Transverse colon (tissue), 4 donors: Measurements from ENCODE around the gene GPAT3. TPM values are rescaled to one million over a fixed set of nuclear protein-coding genes. Genes with fewer than 3 reads are reported as not detected.

Source experiments
- DNase-seq: peaks from one replicate; pipeline ENCODE4 v3.0.0-alpha.2; 2019
- H3K27ac ChIP-seq, 4 donors: fragments of 200-600 bp; sonication (generic); 2 replicates each; pipeline ENCODE4 v1.5.1; 2016 to 2018; ENCODE audit warnings: inconsistent platforms in 4 of 4
- H3K27me3 ChIP-seq: fragments of 200-600 bp; sonication (generic); 2 replicates; pipeline ENCODE4 v1.5.1; 2017; ENCODE audit warnings: inconsistent platforms
- H3K36me3 ChIP-seq, 4 donors: fragments of 200-600 bp; sonication (generic); 2 replicates each; pipeline ENCODE4 v1.5.1; 2017 to 2019; ENCODE audit warnings: inconsistent platforms in 4 of 4
- H3K4me1 ChIP-seq, 4 donors: fragments of 200-600 bp; sonication (generic); 2 replicates each; pipeline ENCODE4 v1.5.1; 2017 to 2020; ENCODE audit warnings: inconsistent platforms in 4 of 4
- H3K4me3 ChIP-seq, 4 donors: fragments of 200-600 bp; sonication (generic); 1 replicate in 1 of 4; 2 replicates in 3 of 4; pipeline versions ENCODE4 v1.5.1 to v1.6.1; 2017 to 2019; ENCODE audit warnings: inconsistent platforms in 4 of 4
- H3K9me3 ChIP-seq, 2 donors: fragments of 200-600 bp; sonication (generic); 2 replicates each; pipeline ENCODE4 v1.5.1; 2017 to 2019; ENCODE audit warnings: inconsistent platforms in 2 of 2
- EP300 ChIP-seq: sonication (generic); formaldehyde crosslinking; IDR thresholded peaks from one replicate; pipeline ENCODE4 v1.6.1; 2017; ENCODE audit warnings: antibody characterized with exemption, low read depth
- POLR2A ChIP-seq: fragments of 450-650 bp; IDR thresholded peaks from one replicate; pipeline ENCODE4 v1.6.1; 2016; ENCODE audit warnings: antibody characterized with exemption, mild to moderate bottlenecking, moderate library complexity
- POLR2AphosphoS5 ChIP-seq, 3 donors: sonication (generic); formaldehyde crosslinking; IDR thresholded peaks; one replicate each; pipeline ENCODE4 v1.6.1; 2016; ENCODE audit warnings: antibody characterized with exemption in 3 of 3
- WGBS, 2 donors: methylation state at CpG; one replicate each; pipeline ENCODE4 v1.1.5; 2018; ENCODE audit warnings: low coverage in 1 of 2; 5-methylcytosine and 5-hydroxymethylcytosine counted together
- in situ Hi-C, 4 donors: fragments of 200-750 bp; cut with MboI; loops; one replicate each; pipeline versions ENCODE4 v1.15.0 to v1.15.1; 2017; ENCODE audit warnings: low sequenced_read_pairs in 3 of 4, low pct_ligation_motif_present in 1 of 4, low pct_unique_long_range_greater_than_20kb in 1 of 4
- intact Hi-C: fragments of 100-400 bp; cut with DNase I; formaldehyde crosslinking; loops from one replicate; pipeline ENCODE4 v1.15.1; 2023; ENCODE audit warnings: low total_unique reads
- total RNA-seq, 4 donors: library from RNA; depleted of rRNA; stranded (reverse); fragments of >200 nt; gene quantifications; one replicate each; pipeline ENCODE4 v1.1.0, GENCODE V29; 2016
- TF ChIP-seq, protein P1 (sequence below), 5 experiments: fragments of 200-600 bp in 3 of 5; fragments of 450-650 bp in 2 of 5; sonication (generic) in 3 of 5; IDR thresholded peaks; 1 replicate in 2 of 5; 2 replicates in 3 of 5; pipeline ENCODE4 v1.5.1; 2016 to 2017; ENCODE audit warnings: antibody characterized with exemption in 5 of 5, inconsistent platforms in 3 of 5, mild to moderate bottlenecking in 2 of 5, moderate library complexity in 1 of 5

The GPAT3 gene
- total RNA-seq, 4 donors from 2014 or later, result 2.8 to 32.4 (median 22.0) TPM

DNA sequence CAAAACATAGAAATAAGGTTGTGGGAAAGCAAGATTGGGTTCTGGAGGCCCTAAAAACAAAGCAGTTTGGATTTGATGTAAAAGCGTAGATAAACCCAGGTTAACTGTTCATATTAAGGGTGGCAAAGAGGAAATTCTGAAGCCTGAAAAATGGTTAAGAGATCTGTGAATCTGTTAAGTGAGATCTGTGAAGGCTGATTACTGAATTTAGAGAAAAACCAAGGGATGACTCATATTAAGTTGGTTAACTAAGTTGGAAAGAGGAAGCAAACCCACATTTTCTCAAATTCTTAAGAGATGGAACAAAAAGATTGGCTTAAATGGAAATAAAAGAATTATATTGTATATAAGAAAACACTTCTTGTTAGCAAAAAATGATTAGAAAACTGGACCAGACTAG, 22.8 kb downstream of the GPAT3 start:
- Histone ChIP-seq H3K4me1 (peaks cover 0 to 21% (median 0%) of the 10 kb centered on the region in 4 donors), H3K27me3 (no peaks in the 10 kb centered on the region), H3K4me3 (no peak overlapping the region), H3K9me3 (no peaks in the 10 kb centered on the region), H3K27ac (no peak overlapping the region), H3K36me3 (no peaks in the 10 kb centered on the region)
- intact Hi-C loops (no loop called here), in situ Hi-C loops (no loop called here)
- 35 to 37% methylated on average over 1 of the region's 1 CpG for WGBS, 2 donors
- DNase-seq, result no peak
- TF ChIP-seq EP300 (no peak), POLR2AphosphoS5 (IDR thresholded peaks at IDR 0.05) (no peak), POLR2A (no peak)
- TF ChIP-seq, protein P1, sequence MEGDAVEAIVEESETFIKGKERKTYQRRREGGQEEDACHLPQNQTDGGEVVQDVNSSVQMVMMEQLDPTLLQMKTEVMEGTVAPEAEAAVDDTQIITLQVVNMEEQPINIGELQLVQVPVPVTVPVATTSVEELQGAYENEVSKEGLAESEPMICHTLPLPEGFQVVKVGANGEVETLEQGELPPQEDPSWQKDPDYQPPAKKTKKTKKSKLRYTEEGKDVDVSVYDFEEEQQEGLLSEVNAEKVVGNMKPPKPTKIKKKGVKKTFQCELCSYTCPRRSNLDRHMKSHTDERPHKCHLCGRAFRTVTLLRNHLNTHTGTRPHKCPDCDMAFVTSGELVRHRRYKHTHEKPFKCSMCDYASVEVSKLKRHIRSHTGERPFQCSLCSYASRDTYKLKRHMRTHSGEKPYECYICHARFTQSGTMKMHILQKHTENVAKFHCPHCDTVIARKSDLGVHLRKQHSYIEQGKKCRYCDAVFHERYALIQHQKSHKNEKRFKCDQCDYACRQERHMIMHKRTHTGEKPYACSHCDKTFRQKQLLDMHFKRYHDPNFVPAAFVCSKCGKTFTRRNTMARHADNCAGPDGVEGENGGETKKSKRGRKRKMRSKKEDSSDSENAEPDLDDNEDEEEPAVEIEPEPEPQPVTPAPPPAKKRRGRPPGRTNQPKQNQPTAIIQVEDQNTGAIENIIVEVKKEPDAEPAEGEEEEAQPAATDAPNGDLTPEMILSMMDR (IDR thresholded peaks at IDR 0.05), result no peak

DNA sequence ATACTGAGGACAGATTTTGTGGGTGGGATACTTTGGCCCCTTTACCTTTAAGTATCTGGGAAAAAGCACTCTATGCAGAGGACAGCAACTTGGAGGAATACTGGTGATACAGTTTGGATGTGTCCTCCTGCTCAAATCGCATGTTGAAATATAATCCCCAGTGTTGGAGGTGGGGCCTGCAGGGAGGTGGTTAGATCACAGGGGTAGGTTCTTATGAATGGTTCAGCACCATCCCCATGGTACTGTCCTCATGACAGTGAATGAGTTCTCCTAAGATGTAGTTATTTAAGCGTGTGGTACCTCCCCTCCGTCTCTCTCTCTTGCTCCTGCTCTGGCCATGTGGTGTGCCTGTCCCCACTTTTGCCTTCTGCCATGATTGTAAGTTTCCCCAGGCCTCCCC, 24.6 kb downstream of the GPAT3 start:
- no peak for DNase-seq
- in situ Hi-C loops (no loop called here), intact Hi-C loops (no loop called here)
- TF ChIP-seq POLR2AphosphoS5 (IDR thresholded peaks at IDR 0.05) (no peak), EP300 (no peak), POLR2A (no peak)
- TF ChIP-seq, protein P1 (IDR thresholded peaks at IDR 0.05), result no peak
- Histone ChIP-seq H3K4me1 (peaks cover 0 to 21% (median 0%) of the 10 kb centered on the region in 4 donors), H3K9me3 (no peaks in the 10 kb centered on the region), H3K27me3 (no peaks in the 10 kb centered on the region), H3K27ac (no peak overlapping the region), H3K36me3 (no peaks in the 10 kb centered on the region), H3K4me3 (no peak overlapping the region)
- 92% methylated on average over 3 of the region's 3 CpGs; no CpG with 5 or more reads in 1 of the 2 donors for WGBS, 2 donors

DNA sequence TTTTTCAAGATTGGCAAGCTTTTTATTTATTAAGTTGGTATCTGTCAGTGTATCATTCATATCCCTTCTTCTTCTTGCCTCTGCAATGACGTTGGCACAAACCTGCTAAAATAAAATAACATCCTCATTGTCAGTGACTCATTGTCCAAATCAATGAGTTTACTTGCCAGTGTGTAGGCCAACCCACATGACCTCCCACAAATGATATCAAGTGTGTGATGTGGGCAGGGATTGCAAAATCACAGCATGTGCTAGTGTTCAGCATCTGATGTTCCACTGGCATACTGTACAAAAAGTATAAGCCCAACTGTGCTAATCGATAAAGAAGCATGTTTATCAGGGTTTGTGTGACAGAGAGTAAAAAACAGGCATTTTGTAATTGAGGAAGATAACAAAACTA, 25.5 kb downstream of the GPAT3 start:
- Histone ChIP-seq H3K27ac (no peak overlapping the region), H3K4me1 (peaks cover 0 to 15% (median 0%) of the 10 kb centered on the region in 4 donors), H3K36me3 (no peaks in the 10 kb centered on the region), H3K27me3 (no peaks in the 10 kb centered on the region), H3K9me3 (no peaks in the 10 kb centered on the region), H3K4me3 (no peak overlapping the region)
- in situ Hi-C loops, result no loop called here
- DNase-seq, result peak; percentile 13
- TF ChIP-seq, protein P1 (IDR thresholded peaks at IDR 0.05), result no peak
- TF ChIP-seq POLR2AphosphoS5 (IDR thresholded peaks at IDR 0.05) (no peak), EP300 (no peak), POLR2A (no peak)
- 10 to 44% methylated on average over 1 to 2 of the region's 2 CpGs for WGBS, 2 donors
- intact Hi-C loops, result no loop called here

DNA sequence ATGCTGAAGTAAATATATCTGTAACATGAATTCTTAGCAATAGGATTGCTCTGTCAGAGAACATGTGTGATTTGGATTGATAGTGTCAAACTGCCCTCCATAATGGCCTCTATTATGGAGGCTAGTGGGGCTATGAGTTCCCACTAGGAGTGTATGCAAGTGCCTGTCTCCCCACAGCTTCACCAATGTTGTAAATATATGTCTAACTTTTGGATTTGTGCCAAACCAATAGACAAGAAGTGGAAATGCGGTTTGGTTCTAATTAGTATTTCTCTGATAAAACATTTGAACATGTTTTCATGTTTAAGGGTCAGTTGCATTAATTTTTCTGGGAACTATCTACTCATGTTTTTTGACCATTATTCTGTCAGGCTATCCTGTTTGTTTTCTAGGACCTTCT, 28.1 kb downstream of the GPAT3 start:
- no peak for DNase-seq
- Histone ChIP-seq H3K27ac (no peak overlapping the region), H3K36me3 (no peaks in the 10 kb centered on the region), H3K4me3 (no peak overlapping the region), H3K4me1 (peaks cover 0 to 13% (median 0%) of the 10 kb centered on the region in 4 donors), H3K9me3 (no peaks in the 10 kb centered on the region), H3K27me3 (no peaks in the 10 kb centered on the region)
- 76 to 86% methylated on average over 1 of the region's 1 CpG for WGBS, 2 donors
- intact Hi-C loops, result no loop called here
- in situ Hi-C loops, result no loop called here
- TF ChIP-seq EP300, result no peak
- no peak for TF ChIP-seq POLR2A
- TF ChIP-seq POLR2AphosphoS5 (IDR thresholded peaks at IDR 0.05), result no peak
- TF ChIP-seq, protein P1 (IDR thresholded peaks at IDR 0.05), result no peak
